ENCODE results near the gene TFDP2.

TFDP2 gene

GRCh38 chr3:142065932-142066331 is 83.4 kb downstream of the TFDP2 start:
- Histone ChIP-seq H3K9ac (ENCODE audit: low read depth, low read length, poor library complexity, severe bottlenecking) (no peak overlapping the region), H3F3A (ENCODE audit: low read depth) (no peaks in the 10 kb centered on the region), H3K9me3 (ENCODE audit: insufficient read depth, low read depth, low read length) (no peaks in the 10 kb centered on the region; the same call in 1 of the 2 replicates), H3K4me3 (ENCODE audit: low read length, poor library complexity, severe bottlenecking) (no peak overlapping the region), H3K9me2 (replicated peaks; ENCODE audit: low read depth, low read length) (no peaks in the 10 kb centered on the region), H2AFZ (ENCODE audit: low read length) (no peak overlapping the region), H4K20me1 (ENCODE audit: insufficient read depth, low read length, poor library complexity, severe bottlenecking) (no peaks in the 10 kb centered on the region), H3K79me2 (ENCODE audit: insufficient read depth, low read length) (no peaks in the 10 kb centered on the region), H3K36me3 (ENCODE audit: insufficient read depth, low read length) (peaks cover 3% of the 10 kb centered on the region; the same call in 1 of the 2 replicates), H3K4me2 (ENCODE audit: low read depth, low read length, poor library complexity, severe bottlenecking) (no peak overlapping the region), H3K27me3 (ENCODE audit: insufficient read depth, low read length, poor library complexity, severe bottlenecking) (no peaks in the 10 kb centered on the region), H3K4me1 (ENCODE audit: insufficient read depth, low read length, poor library complexity, severe bottlenecking) (peaks cover 7% of the 10 kb centered on the region)
- TF ChIP-seq, protein P1, sequence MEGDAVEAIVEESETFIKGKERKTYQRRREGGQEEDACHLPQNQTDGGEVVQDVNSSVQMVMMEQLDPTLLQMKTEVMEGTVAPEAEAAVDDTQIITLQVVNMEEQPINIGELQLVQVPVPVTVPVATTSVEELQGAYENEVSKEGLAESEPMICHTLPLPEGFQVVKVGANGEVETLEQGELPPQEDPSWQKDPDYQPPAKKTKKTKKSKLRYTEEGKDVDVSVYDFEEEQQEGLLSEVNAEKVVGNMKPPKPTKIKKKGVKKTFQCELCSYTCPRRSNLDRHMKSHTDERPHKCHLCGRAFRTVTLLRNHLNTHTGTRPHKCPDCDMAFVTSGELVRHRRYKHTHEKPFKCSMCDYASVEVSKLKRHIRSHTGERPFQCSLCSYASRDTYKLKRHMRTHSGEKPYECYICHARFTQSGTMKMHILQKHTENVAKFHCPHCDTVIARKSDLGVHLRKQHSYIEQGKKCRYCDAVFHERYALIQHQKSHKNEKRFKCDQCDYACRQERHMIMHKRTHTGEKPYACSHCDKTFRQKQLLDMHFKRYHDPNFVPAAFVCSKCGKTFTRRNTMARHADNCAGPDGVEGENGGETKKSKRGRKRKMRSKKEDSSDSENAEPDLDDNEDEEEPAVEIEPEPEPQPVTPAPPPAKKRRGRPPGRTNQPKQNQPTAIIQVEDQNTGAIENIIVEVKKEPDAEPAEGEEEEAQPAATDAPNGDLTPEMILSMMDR (conservative IDR thresholded peaks at IDR 0.05; ENCODE audit: low read length): no peak
- TF ChIP-seq EZH2phosphoT487 (IDR thresholded peaks at IDR 0.05; ENCODE audit: borderline replicate concordance): no peak

- no peaks in the 10 kb centered on the region for H3K9me2 ChIP-seq (replicated peaks; ENCODE audit: low read depth, low read length)
- no peaks in the 10 kb centered on the region for H4K20me1 ChIP-seq (ENCODE audit: insufficient read depth, low read length, poor library complexity, severe bottlenecking)
- H3K4me2 ChIP-seq (ENCODE audit: low read depth, low read length, poor library complexity, severe bottlenecking): no peak overlapping the region
- no peaks in the 10 kb centered on the region for H3K27me3 ChIP-seq (ENCODE audit: insufficient read depth, low read length, poor library complexity, severe bottlenecking)
- no peaks in the 10 kb centered on the region for H3K79me2 ChIP-seq (ENCODE audit: insufficient read depth, low read length)
- no peak overlapping the region for H3K9ac ChIP-seq (ENCODE audit: low read depth, low read length, poor library complexity, severe bottlenecking)
- TF ChIP-seq EZH2phosphoT487 (IDR thresholded peaks at IDR 0.05; ENCODE audit: borderline replicate concordance): no peak
- TF ChIP-seq, protein P1 (conservative IDR thresholded peaks at IDR 0.05; ENCODE audit: low read length): no peak
- peaks cover 4% of the 10 kb centered on the region for H3K4me1 ChIP-seq (ENCODE audit: insufficient read depth, low read length, poor library complexity, severe bottlenecking)
- no peaks in the 10 kb centered on the region; the same call in 1 of the 2 replicates for H3K9me3 ChIP-seq (ENCODE audit: insufficient read depth, low read depth, low read length)
- H3K4me3 ChIP-seq (ENCODE audit: low read length, poor library complexity, severe bottlenecking): no peak overlapping the region
- H3K36me3 ChIP-seq (ENCODE audit: insufficient read depth, low read length): peaks cover 3% of the 10 kb centered on the region; the same call in 1 of the 2 replicates
- H3F3A ChIP-seq (ENCODE audit: low read depth): no peaks in the 10 kb centered on the region
- no peak overlapping the region for H2AFZ ChIP-seq (ENCODE audit: low read length)
These were observed 84.0 kb downstream of the TFDP2 start for GRCh38 chr3:142065344-142065743.

DNA sequence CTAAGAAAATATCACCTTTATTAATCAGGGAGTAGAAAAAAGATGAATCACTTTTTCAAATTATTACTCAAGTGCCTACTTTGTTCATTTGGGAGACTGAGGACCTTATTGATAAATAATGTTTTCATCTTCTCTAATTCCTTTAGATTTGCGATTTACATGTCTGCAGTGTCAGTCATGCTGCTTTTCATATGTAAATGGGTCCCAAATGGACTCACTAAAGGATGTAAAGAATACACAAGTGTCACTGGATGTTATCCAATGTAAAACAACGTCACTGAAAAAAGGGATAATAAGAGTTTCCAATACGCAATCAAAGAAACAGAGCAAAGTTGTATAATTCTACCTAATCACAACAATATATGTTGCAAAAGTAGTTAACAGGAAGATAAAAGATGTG is 84.9 kb downstream of the TFDP2 start:
- no peaks in the 10 kb centered on the region for H3K79me2 ChIP-seq (ENCODE audit: insufficient read depth, low read length)
- no peaks in the 10 kb centered on the region for H3K9me2 ChIP-seq (replicated peaks; ENCODE audit: low read depth, low read length)
- no peak overlapping the region for H3K4me3 ChIP-seq (ENCODE audit: low read length, poor library complexity, severe bottlenecking)
- H3F3A ChIP-seq (ENCODE audit: low read depth): no peaks in the 10 kb centered on the region
- H4K20me1 ChIP-seq (ENCODE audit: insufficient read depth, low read length, poor library complexity, severe bottlenecking): no peaks in the 10 kb centered on the region
- no peak overlapping the region for H3K9ac ChIP-seq (ENCODE audit: low read depth, low read length, poor library complexity, severe bottlenecking)
- H3K36me3 ChIP-seq (ENCODE audit: insufficient read depth, low read length): peaks cover 3% of the 10 kb centered on the region; the same call in 1 of the 2 replicates
- TF ChIP-seq EZH2phosphoT487 (IDR thresholded peaks at IDR 0.05; ENCODE audit: borderline replicate concordance): no peak
- TF ChIP-seq, protein P1 (conservative IDR thresholded peaks at IDR 0.05; ENCODE audit: low read length): no peak
- H3K27me3 ChIP-seq (ENCODE audit: insufficient read depth, low read length, poor library complexity, severe bottlenecking): no peaks in the 10 kb centered on the region
- H3K4me2 ChIP-seq (ENCODE audit: low read depth, low read length, poor library complexity, severe bottlenecking): no peak overlapping the region
- no peak overlapping the region for H2AFZ ChIP-seq (ENCODE audit: low read length)
- H3K9me3 ChIP-seq (ENCODE audit: insufficient read depth, low read depth, low read length): no peaks in the 10 kb centered on the region; the same call in 1 of the 2 replicates
- H3K4me1 ChIP-seq (ENCODE audit: insufficient read depth, low read length, poor library complexity, severe bottlenecking): peaks cover 4% of the 10 kb centered on the region

Data from Loucy (cell line).